Esophagus squamous epithelium (tissue), 4 donors: ENCODE measurements around the gene CAMSAP3.

Experiments used
- POLR2A ChIP-seq, 4 donors: fragments of 450-650 bp; IDR thresholded peaks; one replicate each; pipeline ENCODE4 v1.6.1; 2017; ENCODE audit warnings: antibody characterized with exemption in 4 of 4, mild to moderate bottlenecking in 4 of 4, moderate library complexity in 3 of 4
- TF ChIP-seq, protein P1 (sequence below), 6 experiments: fragments of 450-650 bp in 4 of 6; fragments of 200-600 bp in 2 of 6; sonication (generic) in 2 of 6; IDR thresholded peaks; one replicate each; pipeline ENCODE4 v1.5.1; 2016 to 2019; ENCODE audit warnings: antibody characterized with exemption in 6 of 6, mild to moderate bottlenecking in 4 of 6, moderate library complexity in 4 of 6

GRCh38 chr19:7575434-7576040 is 20.1 kb upstream of the CAMSAP3 start:
- TF ChIP-seq, protein P1, sequence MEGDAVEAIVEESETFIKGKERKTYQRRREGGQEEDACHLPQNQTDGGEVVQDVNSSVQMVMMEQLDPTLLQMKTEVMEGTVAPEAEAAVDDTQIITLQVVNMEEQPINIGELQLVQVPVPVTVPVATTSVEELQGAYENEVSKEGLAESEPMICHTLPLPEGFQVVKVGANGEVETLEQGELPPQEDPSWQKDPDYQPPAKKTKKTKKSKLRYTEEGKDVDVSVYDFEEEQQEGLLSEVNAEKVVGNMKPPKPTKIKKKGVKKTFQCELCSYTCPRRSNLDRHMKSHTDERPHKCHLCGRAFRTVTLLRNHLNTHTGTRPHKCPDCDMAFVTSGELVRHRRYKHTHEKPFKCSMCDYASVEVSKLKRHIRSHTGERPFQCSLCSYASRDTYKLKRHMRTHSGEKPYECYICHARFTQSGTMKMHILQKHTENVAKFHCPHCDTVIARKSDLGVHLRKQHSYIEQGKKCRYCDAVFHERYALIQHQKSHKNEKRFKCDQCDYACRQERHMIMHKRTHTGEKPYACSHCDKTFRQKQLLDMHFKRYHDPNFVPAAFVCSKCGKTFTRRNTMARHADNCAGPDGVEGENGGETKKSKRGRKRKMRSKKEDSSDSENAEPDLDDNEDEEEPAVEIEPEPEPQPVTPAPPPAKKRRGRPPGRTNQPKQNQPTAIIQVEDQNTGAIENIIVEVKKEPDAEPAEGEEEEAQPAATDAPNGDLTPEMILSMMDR (IDR thresholded peaks at IDR 0.05): no peak
- no peak for TF ChIP-seq POLR2A (IDR thresholded peaks at IDR 0.05)
